IMR-90 (cell line): ENCODE measurements around the gene NT5DC3. TPM values are rescaled to one million over a fixed set of nuclear protein-coding genes. Genes with fewer than 3 reads are reported as not detected.

Experiments
- ATAC-seq: fragments of 200-7000 bp; cut with Tn5 transposase; 2 replicates; pipeline ENCODE4 v1.9.1; 2020; ENCODE audit warnings: low read depth, mild to moderate bottlenecking, moderate library complexity
- BruUV-seq: library from RNA; stranded (reverse); fragments of 400-500 nt; replicated peaks from 2 replicates; lab custom pipeline; 2021; lab: Mats Ljungman, UMichigan
- CTCF ChIA-PET: fragments of 300-600 bp; formaldehyde crosslinking; extraction: SDS; loops from one replicate; lab custom pipeline; 2021; ENCODE audit warnings: antibody characterized with exemption; lab: Yijun Ruan, JAX
- POLR2A ChIA-PET: fragments of 300-600 bp; sonication (Branson Sonifier 250); formaldehyde crosslinking; loops from one replicate; lab custom pipeline; 2022; ENCODE audit warnings: antibody characterized with exemption; ENCODE audit not compliant: unreplicated experiment; lab: Charles Lee
- DNase-seq: peaks from one replicate; pipeline ENCODE4 v3.0.0; 2013
- H2AFZ ChIP-seq: replicated peaks from 2 replicates; pipeline ENCODE3; 2013; ENCODE audit warnings: low read length, mild to moderate bottlenecking; ENCODE audit not compliant: poor library complexity
- H2AK5ac ChIP-seq: 2 replicates; pipeline ENCODE4 v1.6.1; 2013; ENCODE audit warnings: low read depth, low read length, inconsistent platforms
- H2AK9ac ChIP-seq: replicated peaks from 2 replicates; pipeline ENCODE3; 2013; ENCODE audit warnings: mild to moderate bottlenecking, low read depth, low read length, moderate library complexity; ENCODE audit not compliant: poor library complexity
- H2BK120ac ChIP-seq: 2 replicates; pipeline ENCODE4 v1.6.1; 2013; ENCODE audit warnings: low read depth, low read length, inconsistent platforms
- H2BK15ac ChIP-seq: 3 replicates; pipeline ENCODE4 v1.6.1; 2013; ENCODE audit warnings: low read depth, low read length, inconsistent platforms
- H2BK20ac ChIP-seq: 2 replicates; pipeline ENCODE4 v1.6.1; 2013; ENCODE audit warnings: low read depth, mild to moderate bottlenecking, inconsistent platforms, low read length, moderate library complexity
- H2BK5ac ChIP-seq: 2 replicates; pipeline ENCODE4 v1.6.1; 2013; ENCODE audit warnings: mild to moderate bottlenecking, low read depth, low read length, inconsistent platforms; ENCODE audit not compliant: poor library complexity, severe bottlenecking
- H3K14ac ChIP-seq: replicated peaks from 2 replicates; pipeline ENCODE4 v1.6.1; 2013; ENCODE audit warnings: low read depth, low read length, inconsistent platforms
- H3K18ac ChIP-seq: 2 replicates; pipeline ENCODE4 v1.6.1; 2013; ENCODE audit warnings: low read depth, low read length, control low read depth
- H3K23ac ChIP-seq: 2 replicates; pipeline ENCODE4 v1.6.1; 2013; ENCODE audit warnings: low read depth, low read length, inconsistent platforms
- H3K27ac ChIP-seq: 2 replicates; pipeline ENCODE4 v1.5.1; 2013; ENCODE audit warnings: mild to moderate bottlenecking, control low read depth, low read length; ENCODE audit not compliant: insufficient read depth
- H3K27me3 ChIP-seq: 2 replicates; pipeline ENCODE4 v1.6.1; 2013; ENCODE audit warnings: low read length; ENCODE audit not compliant: control insufficient read depth, insufficient read depth
- H3K36me3 ChIP-seq: 2 replicates; pipeline ENCODE4 v1.6.1; 2013; ENCODE audit warnings: low read length, mixed read lengths; ENCODE audit not compliant: control insufficient read depth, insufficient read depth
- H3K4ac ChIP-seq: 2 replicates; pipeline ENCODE4 v1.6.1; 2013; ENCODE audit warnings: low read depth, low read length, inconsistent platforms
- H3K4me1 ChIP-seq: 2 replicates; pipeline ENCODE4 v1.6.1; 2013; ENCODE audit warnings: low read length, mixed read lengths; ENCODE audit not compliant: control insufficient read depth, insufficient read depth
- H3K4me2 ChIP-seq: 2 replicates; pipeline ENCODE4 v1.6.1; 2013; ENCODE audit warnings: low read depth, mild to moderate bottlenecking, control low read depth, low read length, moderate library complexity
- H3K4me3 ChIP-seq: 2 replicates; pipeline ENCODE4 v1.5.1; 2013; ENCODE audit warnings: low read depth, mild to moderate bottlenecking, control low read depth, low read length, moderate library complexity; ENCODE audit not compliant: insufficient read depth
- H3K56ac ChIP-seq: 2 replicates; pipeline ENCODE4 v1.6.1; 2013; ENCODE audit warnings: low read length, inconsistent platforms; ENCODE audit not compliant: insufficient read depth; ENCODE audit errors: extremely low read depth
- H3K79me1 ChIP-seq, 2 experiments: 2 replicates each; pipeline ENCODE4 v1.6.1; 2013; ENCODE audit warnings: low read length in 2 of 2, inconsistent platforms in 1 of 2, low read depth in 1 of 2
- H3K9ac ChIP-seq: 2 replicates; pipeline ENCODE4 v1.6.1; 2013; ENCODE audit warnings: low read depth, low read length, control low read depth
- H3K9me1 ChIP-seq: 2 replicates; pipeline ENCODE4 v1.6.1; 2013; ENCODE audit warnings: low read length, inconsistent platforms; ENCODE audit not compliant: insufficient read depth
- H3K9me3 ChIP-seq: 2 replicates; pipeline ENCODE4 v1.6.1; 2013; ENCODE audit warnings: low read length; ENCODE audit not compliant: control insufficient read depth, insufficient read depth
- H4K20me1 ChIP-seq: 2 replicates; pipeline ENCODE4 v1.6.1; 2013; ENCODE audit warnings: low read length, inconsistent platforms; ENCODE audit not compliant: insufficient read depth
- H4K5ac ChIP-seq: 2 replicates; pipeline ENCODE4 v1.6.1; 2013; ENCODE audit warnings: mild to moderate bottlenecking, low read depth, low read length, control low read depth
- H4K8ac ChIP-seq, 2 experiments: 2 replicates each; pipeline ENCODE4 v1.6.1; 2013; ENCODE audit warnings: low read depth in 2 of 2, low read length in 2 of 2, control low read depth in 1 of 2, inconsistent platforms in 1 of 2
- H4K91ac ChIP-seq: 2 replicates; pipeline ENCODE4 v1.6.1; 2013; ENCODE audit warnings: low read depth, low read length, inconsistent platforms; ENCODE audit not compliant: insufficient read depth
- BHLHE40 ChIP-seq: fragments of 150-350 bp; IDR thresholded peaks from 2 replicates; pipeline ENCODE4 v1.6.1; 2016; ENCODE audit warnings: mild to moderate bottlenecking, low read depth, low read length
- CEBPB ChIP-seq: IDR thresholded peaks from 2 replicates; pipeline ENCODE4 v1.6.1; 2012; ENCODE audit warnings: low read depth, low read length, improper control_type of control experiment
- CHD1 ChIP-seq: IDR thresholded peaks from 2 replicates; pipeline ENCODE4 v1.6.1; 2012; ENCODE audit warnings: low read depth, low read length, improper control_type of control experiment
- FOS ChIP-seq: fragments of 150-350 bp; IDR thresholded peaks from 2 replicates; pipeline ENCODE4 v1.6.1; 2016; ENCODE audit warnings: low read depth, low read length
- MAFK ChIP-seq: IDR thresholded peaks from 2 replicates; pipeline ENCODE4 v1.6.1; 2012; ENCODE audit warnings: low read depth, low read length, improper control_type of control experiment
- MAZ ChIP-seq: IDR thresholded peaks from 2 replicates; pipeline ENCODE4 v1.6.1; 2012; ENCODE audit warnings: low read depth, mild to moderate bottlenecking, low read length, improper control_type of control experiment, moderate library complexity, borderline replicate concordance
- MXI1 ChIP-seq: IDR thresholded peaks from 2 replicates; pipeline ENCODE4 v1.6.1; 2012; ENCODE audit warnings: low read depth, mild to moderate bottlenecking, low read length, moderate library complexity, borderline replicate concordance
- NFE2L2 ChIP-seq: fragments of 150-350 bp; IDR thresholded peaks from 2 replicates; pipeline ENCODE4 v1.6.1; 2016; ENCODE audit warnings: low read depth, mild to moderate bottlenecking, low read length
- POLR2A ChIP-seq: IDR thresholded peaks from 2 replicates; pipeline ENCODE4 v1.6.1; 2012; ENCODE audit warnings: mild to moderate bottlenecking, low read depth, low read length
- RAD21 ChIP-seq: IDR thresholded peaks from 2 replicates; pipeline ENCODE4 v1.6.1; 2012; ENCODE audit warnings: low read length, improper control_type of control experiment
- RCOR1 ChIP-seq: IDR thresholded peaks from 2 replicates; pipeline ENCODE4 v1.6.1; 2012; ENCODE audit warnings: mild to moderate bottlenecking, low read length, improper control_type of control experiment; ENCODE audit not compliant: insufficient replicate concordance
- RFX5 ChIP-seq: IDR thresholded peaks from 2 replicates; pipeline ENCODE4 v1.8.0; 2012; ENCODE audit warnings: low read depth, mild to moderate bottlenecking, low read length, moderate library complexity
- SMC3 ChIP-seq: fragments of 150-350 bp; IDR thresholded peaks from 2 replicates; pipeline ENCODE4 v1.6.1; 2016; ENCODE audit warnings: low read depth, mild to moderate bottlenecking, antibody characterized with exemption, low read length, moderate library complexity
- USF2 ChIP-seq: fragments of 150-350 bp; IDR thresholded peaks from 2 replicates; pipeline ENCODE4 v1.6.1; 2017; ENCODE audit warnings: mild to moderate bottlenecking, antibody characterized with exemption, low read length, low read depth
- WGBS, 2 experiments: methylation state at CpG; one replicate each; pipeline versions ENCODE4 v1.1.5 to v1.1.7; 2013; ENCODE audit warnings: missing lambda C conversion rate in 2 of 2; ENCODE audit not compliant: insufficient read length in 1 of 2; ENCODE audit errors: extremely low coverage in 2 of 2; 5-methylcytosine and 5-hydroxymethylcytosine counted together
- dilution Hi-C: fragments of 300-500 bp; cut with HindIII; formaldehyde crosslinking; loops from one replicate; pipeline ENCODE4 v1.14.3; 2018; ENCODE audit warnings: low sequenced_read_pairs; ENCODE audit not compliant: unreplicated experiment
- in situ Hi-C: fragments of 300-500 bp; cut with MboI; formaldehyde crosslinking; loops from 3 replicates; pipeline ENCODE4 v1.14.3; 2019; ENCODE audit warnings: low sequenced_read_pairs, inconsistent platforms, mixed read lengths
- intact Hi-C: fragments of 100-400 bp; cut with micrococcal nuclease; formaldehyde crosslinking; loops from 2 replicates; pipeline ENCODE4 v1.10.0; 2022
- polyA plus RNA-seq, 3 experiments: library from polyadenylated mRNA; depleted of rRNA; stranded (reverse); fragments of >200 nt; gene quantifications; 2 replicates each; pipeline ENCODE4 v1.2.3, GENCODE V29; 2012; ENCODE audit warnings: low replicate concordance in 1 of 3
- total RNA-seq: library from RNA; depleted of rRNA; stranded (reverse); fragments of >200 nt; gene quantifications from 2 replicates; pipeline ENCODE4 v1.2.3, GENCODE V29; 2012
- TF ChIP-seq, protein P1 (sequence below): fragments of 150-350 bp; IDR thresholded peaks from 2 replicates; pipeline ENCODE4 v1.6.1; 2016; ENCODE audit warnings: low read depth, mild to moderate bottlenecking, low read length, moderate library complexity, borderline replicate concordance
- TF ChIP-seq, protein P2 (sequence below): conservative IDR thresholded peaks from 2 replicates; pipeline ENCODE4 v1.5.1; 2012; ENCODE audit warnings: mild to moderate bottlenecking, low read depth, low read length, improper control_type of control experiment

NT5DC3 gene
- total and polyA plus RNA-seq, 2 of the 4 experiments (the other 2 are of a cell fraction), result 7.3 to 17.6 TPM

GRCh38 chr12:103782399-103782798, 58.6 kb downstream of the NT5DC3 start:
- ChIA-PET POLR2A (no interaction called here), CTCF (no interaction called here)
- H3K27ac ChIP-seq, result no peak overlapping the region
- no peak overlapping the region for H4K8ac ChIP-seq
- H4K91ac ChIP-seq, result no peak overlapping the region
- H3K36me3 ChIP-seq, result peaks cover 26% of the 10 kb centered on the region
- TF ChIP-seq USF2, result no peak
- TF ChIP-seq NFE2L2, result no peak
- no peak for TF ChIP-seq CHD1
- TF ChIP-seq, protein P1, sequence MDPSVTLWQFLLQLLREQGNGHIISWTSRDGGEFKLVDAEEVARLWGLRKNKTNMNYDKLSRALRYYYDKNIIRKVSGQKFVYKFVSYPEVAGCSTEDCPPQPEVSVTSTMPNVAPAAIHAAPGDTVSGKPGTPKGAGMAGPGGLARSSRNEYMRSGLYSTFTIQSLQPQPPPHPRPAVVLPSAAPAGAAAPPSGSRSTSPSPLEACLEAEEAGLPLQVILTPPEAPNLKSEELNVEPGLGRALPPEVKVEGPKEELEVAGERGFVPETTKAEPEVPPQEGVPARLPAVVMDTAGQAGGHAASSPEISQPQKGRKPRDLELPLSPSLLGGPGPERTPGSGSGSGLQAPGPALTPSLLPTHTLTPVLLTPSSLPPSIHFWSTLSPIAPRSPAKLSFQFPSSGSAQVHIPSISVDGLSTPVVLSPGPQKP, result no peak
- TF ChIP-seq SMC3, result no peak
- TF ChIP-seq FOS, result no peak
- no peak for TF ChIP-seq BHLHE40
- TF ChIP-seq, protein P2, sequence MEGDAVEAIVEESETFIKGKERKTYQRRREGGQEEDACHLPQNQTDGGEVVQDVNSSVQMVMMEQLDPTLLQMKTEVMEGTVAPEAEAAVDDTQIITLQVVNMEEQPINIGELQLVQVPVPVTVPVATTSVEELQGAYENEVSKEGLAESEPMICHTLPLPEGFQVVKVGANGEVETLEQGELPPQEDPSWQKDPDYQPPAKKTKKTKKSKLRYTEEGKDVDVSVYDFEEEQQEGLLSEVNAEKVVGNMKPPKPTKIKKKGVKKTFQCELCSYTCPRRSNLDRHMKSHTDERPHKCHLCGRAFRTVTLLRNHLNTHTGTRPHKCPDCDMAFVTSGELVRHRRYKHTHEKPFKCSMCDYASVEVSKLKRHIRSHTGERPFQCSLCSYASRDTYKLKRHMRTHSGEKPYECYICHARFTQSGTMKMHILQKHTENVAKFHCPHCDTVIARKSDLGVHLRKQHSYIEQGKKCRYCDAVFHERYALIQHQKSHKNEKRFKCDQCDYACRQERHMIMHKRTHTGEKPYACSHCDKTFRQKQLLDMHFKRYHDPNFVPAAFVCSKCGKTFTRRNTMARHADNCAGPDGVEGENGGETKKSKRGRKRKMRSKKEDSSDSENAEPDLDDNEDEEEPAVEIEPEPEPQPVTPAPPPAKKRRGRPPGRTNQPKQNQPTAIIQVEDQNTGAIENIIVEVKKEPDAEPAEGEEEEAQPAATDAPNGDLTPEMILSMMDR, result no peak
- TF ChIP-seq RCOR1, result no peak
- TF ChIP-seq POLR2A, result no peak
- TF ChIP-seq RAD21, result no peak
- no peak for TF ChIP-seq RFX5
- TF ChIP-seq MAFK, result no peak
- TF ChIP-seq MXI1, result no peak
- TF ChIP-seq CEBPB, result no peak
- TF ChIP-seq MAZ, result no peak
- no peak overlapping the region for H2BK5ac ChIP-seq
- H2AFZ ChIP-seq, result no peak overlapping the region
- in situ Hi-C loops (no loop called here), intact Hi-C loops (no loop called here), dilution Hi-C loops (no loop called here)
- no peak overlapping the region for H3K4me3 ChIP-seq
- H2BK120ac ChIP-seq, result no peak overlapping the region
- no peak overlapping the region for H2AK9ac ChIP-seq
- no TSS peak for BruUV-seq
- no peak overlapping the region for H2BK20ac ChIP-seq
- H3K56ac ChIP-seq, result no peak overlapping the region
- H3K79me1 ChIP-seq, result no peaks in the 10 kb centered on the region
- H3K9me1 ChIP-seq, result peaks cover 12% of the 10 kb centered on the region
- DNase-seq (no peak), ATAC-seq (no peak)
- no peak overlapping the region for H3K4me2 ChIP-seq
- H3K9ac ChIP-seq, result no peak overlapping the region
- H4K5ac ChIP-seq, result no peak overlapping the region
- H3K27me3 ChIP-seq, result no peaks in the 10 kb centered on the region
- no peak overlapping the region for H3K14ac ChIP-seq
- H2AK5ac ChIP-seq, result no peak overlapping the region
- no peak overlapping the region for H3K23ac ChIP-seq
- H3K4me1 ChIP-seq, result peaks cover 8% of the 10 kb centered on the region
- no peak overlapping the region for H3K18ac ChIP-seq
- no peaks in the 10 kb centered on the region for H3K9me3 ChIP-seq
- H3K4ac ChIP-seq, result no peak overlapping the region
- no peak overlapping the region for H2BK15ac ChIP-seq
- 100% methylated on average over 3 of the region's 3 CpGs; no CpG with 5 or more reads in 1 of the 2 experiments for WGBS, 2 experiments
- H4K20me1 ChIP-seq, result no peaks in the 10 kb centered on the region
